Measurements from ENCODE around the gene ETV6.
"Not testable (repeated sequence)": the region's sequence is repeated elsewhere in the genome, so short reads cannot be mapped to it uniquely, and the experiment has no call there.

The ETV6 gene

DNA sequence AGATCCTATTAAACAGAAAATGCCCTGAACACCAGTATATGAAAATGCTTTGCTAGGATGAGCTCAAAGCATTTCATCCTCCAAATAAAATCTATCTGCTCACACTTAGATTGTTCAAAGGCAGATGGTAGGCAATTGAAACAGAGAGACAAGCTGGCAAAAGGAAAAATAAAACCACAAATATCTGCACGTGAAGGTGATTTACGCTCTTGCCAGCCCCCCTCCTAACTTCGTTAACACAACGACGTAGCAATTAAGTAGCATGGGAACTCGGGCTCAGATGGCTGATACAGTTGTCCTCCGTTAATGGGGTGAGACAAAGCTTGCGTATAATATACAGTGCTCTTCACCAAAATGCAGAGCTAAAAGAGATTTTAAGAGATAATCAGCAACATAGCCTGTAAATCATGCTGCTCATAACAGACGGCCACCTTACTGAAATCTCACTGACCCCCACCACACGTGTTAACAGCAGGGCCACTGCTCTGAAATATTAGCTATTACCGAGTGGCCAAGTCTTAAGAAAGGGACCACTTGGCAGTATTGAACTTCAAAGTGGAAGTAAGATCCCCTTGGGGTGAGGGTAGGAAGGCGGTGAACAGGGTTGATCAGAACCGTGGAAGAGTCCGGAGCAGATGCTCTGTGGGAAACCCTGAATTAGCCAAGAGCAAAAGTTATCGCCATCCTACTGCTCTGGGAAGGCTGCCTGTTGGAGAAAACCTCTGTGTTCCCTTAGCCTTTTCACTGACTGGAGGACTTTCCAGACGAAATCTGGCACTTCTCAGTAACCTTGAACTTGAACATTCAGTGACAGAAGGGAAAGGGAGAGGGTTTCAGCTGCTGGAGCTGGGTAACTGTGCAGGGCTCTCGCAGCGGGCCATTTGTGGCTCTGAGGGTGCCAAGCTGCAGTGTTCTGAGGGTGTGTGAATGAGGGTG is 23.1 kb downstream of the ETV6 start:
- DNase-seq, result no peak

DNA sequence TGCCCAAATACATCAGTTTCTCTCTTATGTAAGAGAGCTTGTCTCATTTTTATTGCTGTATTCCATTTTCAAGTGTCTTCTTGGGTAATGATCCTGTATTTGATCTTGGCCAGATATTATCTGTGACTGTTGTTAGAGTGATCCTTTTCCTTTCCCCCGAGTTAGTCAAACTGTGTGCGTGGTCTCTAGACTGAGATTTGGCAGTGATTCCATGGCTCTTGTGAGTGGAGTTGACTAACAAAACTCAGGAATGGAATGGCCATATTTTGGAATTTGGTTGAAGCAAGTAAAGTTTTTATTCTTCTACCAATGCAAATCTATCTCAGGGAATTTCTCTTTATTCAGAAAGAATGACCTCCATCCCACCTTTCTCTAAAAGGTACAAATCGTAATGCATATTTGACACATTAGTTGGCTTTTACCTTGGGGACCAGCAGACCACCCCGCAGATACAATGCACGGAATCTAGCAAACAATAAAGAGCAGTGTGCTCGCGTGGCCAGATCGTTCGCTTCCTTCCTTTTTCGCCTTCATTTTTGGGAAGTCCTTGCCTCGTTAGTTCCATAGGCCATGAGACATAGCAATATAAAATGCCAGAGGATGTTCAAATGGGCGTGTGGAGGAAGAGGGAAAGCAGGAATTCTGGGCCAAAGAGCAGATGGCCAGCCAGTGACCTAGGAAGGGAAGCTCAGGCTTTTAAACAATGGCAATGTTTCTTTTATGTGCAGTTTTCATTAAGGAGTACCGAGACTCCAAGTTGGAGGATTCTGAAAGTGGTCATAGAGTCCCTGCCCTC is 24.4 kb downstream of the ETV6 start:
- DNase-seq, result no peak

DNA sequence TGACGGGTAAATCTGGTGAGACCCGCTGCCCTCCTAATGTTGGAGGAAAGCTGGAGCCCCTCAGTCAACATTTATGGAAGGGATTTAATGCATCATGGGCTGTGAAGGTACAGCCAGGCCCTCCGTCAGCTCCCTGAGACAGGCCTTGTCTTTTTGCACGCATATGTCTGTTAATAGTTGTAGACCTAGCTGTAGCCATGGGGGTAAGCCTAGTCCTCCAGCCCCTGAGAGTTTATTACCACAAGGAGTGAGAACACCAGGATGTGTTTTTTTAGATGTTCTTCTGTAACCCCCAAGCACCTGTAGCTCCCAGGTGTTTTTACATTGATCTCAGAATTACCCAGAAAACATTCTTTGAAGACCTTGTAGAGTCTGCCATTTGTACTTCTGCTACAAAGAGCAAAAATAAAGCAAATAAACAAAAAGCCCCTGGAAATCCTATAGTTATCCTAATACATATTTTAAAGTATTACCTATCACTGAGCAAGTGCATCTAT is 25.5 kb downstream of the ETV6 start:
- no peak for DNase-seq

DNA sequence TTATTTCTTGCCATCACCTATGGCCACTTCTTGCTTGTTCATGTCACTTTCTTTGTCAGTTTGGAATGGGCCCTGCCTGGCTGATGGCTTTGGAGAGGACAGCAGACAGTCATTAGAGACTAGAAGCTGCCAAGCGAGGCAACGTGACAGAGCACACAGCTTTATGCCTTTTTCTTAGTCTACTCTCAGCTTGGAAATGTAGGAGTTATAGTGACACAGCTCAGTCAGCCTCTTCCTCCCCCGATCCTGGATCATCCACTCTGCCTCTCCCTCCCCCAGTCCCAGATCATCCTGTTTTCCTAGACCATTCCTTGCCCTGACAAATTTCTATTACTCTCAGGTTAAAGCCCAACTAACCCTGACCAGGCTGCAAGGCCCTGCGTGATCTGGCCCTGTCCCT is 26.6 kb downstream of the ETV6 start:
- DNase-seq, result no peak

DNA sequence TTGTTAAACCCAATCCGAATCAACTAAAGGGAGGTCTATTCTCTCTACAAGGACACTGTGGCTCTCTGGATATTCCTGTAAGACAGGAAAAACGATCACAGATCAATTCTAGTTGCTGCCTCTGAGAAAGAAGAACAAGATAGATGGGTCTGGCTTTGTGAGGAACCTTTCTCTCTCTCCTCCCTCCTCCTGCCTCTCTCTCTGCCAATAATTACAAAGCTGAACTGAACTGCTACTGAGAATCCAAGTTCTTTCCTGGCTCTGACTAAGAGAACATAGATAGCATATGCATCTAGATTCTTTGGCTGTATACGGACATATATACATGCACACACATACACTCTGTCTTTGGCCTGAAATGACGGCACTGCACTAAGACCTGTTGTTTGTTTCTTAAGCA is 27.6 kb downstream of the ETV6 start:
- no peak for DNase-seq

DNA sequence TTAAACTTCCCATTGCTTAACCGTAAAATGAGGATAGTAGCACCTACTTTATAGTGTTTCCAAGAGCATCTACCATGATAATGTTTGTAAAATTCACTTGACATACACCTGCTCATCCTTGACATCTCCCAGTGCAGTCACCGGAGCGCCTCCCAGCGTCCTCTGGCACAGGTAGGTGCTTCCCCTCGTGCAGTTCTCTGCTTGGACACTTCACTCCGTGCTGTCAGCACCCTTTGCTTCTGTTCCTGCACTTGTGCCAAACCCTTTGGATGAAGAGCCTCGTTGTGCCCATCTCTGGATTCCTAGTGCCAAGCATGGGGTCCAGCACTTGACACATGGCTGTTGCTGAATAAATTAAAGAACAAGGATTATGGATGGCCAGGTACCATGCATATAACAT is 28.3 kb downstream of the ETV6 start:
- no peak for DNase-seq

DNA sequence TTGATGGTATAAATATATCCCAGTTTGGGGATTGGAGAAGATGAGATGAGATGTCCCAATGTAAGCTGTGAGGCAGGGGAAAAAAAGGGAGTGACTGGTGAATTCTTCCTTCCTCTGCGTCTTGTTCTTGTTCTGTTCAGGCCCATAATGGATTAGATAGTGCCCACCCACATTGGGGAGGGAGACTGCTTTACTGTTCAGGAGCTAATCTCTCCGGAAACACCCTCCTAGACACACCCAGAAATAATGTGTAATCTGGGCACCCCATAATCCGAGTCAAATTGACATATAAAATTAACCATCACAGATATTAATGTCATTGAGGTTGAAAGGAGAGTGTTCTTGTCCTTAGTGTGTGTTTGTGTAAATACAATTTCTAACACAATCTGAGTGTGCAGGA is 29.3 kb downstream of the ETV6 start:
- no peak for DNase-seq

DNA sequence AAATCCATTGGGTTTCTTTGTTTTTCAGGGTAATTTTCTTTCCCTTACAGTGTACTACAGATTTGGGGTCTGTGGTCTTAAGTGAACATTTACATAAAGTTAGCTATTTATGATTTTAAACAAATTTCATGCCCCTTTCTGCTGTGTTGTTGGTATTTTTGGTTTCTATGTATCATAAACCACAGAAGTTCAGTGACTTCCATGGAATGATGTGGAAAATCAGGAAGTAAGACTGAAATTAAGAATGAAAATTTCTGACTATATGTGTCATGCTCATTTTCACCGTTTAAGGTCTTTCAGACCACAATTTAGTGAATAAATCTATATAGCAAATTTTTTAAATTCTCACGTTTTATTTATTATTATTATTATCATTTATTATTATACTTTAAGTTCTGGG is 31.7 kb downstream of the ETV6 start:
- DNase-seq, result no peak

DNA sequence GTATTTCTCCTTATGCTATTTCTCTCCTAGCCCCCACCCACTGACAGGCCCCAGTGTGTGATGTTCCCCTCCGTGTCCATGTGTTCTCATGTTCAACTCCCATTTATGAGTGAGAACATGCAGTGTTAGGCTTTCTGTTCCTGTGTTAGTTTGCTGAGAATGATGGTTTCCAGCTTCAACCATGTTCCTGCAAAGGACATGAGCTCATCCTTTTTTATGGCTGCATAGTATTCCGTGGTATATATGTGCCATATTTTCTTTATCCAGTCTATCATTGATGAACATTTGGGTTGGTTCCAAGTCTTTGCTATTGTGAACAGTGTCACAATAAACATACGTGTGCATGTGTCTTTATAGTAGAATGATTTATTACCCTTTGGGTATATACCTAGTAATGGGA is 32.2 kb downstream of the ETV6 start:
- not testable (repeated sequence) for DNase-seq

DNA sequence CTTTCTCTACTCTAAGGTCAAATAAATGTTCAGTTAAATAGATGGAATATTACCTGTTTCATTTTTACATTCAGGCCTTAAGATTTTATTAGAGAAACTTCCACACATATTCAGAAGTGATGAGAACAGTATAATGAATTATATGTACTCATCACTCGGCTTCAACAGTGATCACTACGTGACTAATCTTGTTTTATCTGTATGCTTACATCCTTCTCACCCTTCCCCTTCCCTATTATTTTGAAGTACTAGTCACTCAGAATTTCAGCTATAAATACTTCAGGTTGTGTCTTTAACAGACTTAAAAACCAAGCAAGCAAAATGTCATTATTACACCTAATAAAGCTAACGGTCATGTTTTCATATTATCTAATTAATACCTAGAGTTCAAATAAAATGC is 34.9 kb downstream of the ETV6 start:
- no peak for DNase-seq

DNA sequence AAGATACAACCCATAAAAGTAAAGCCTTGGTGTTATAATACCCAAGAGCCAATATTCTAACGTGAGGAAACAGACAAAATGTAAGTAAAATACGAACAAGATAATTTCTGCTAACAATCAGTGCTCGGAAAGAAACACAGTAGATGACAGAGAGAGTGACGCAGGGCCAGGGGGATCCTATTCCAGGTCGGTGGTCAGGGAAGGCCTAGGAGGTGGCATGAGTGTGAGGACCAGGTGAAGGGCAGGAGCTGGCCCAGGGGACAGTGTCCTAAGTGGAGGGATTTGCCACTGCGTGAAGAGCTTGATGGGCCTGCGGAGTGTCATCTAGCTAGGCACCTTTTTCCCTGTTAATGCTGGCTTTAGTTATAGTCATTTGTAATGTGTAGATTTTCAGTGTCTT is 35.3 kb downstream of the ETV6 start:
- no peak for DNase-seq

DNA sequence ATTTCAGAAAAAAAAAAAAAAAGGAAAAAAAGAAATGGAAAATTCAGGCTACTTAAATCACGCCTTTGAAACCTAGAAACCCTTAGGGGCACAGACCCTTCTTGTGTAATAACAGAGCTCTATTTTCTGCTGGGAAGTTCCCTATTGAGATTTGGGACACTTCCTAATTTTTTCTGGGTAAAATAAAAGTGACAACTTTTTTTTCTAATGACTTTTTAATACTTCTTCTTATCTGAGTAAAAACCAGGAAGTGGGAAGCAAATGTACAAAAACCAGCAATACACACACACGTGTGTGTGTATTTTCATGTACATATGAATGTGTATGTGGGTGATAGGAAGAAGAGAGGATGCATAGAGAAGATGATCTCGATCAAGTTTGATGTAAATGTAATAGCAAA is 35.8 kb downstream of the ETV6 start:
- no peak for DNase-seq

DNA sequence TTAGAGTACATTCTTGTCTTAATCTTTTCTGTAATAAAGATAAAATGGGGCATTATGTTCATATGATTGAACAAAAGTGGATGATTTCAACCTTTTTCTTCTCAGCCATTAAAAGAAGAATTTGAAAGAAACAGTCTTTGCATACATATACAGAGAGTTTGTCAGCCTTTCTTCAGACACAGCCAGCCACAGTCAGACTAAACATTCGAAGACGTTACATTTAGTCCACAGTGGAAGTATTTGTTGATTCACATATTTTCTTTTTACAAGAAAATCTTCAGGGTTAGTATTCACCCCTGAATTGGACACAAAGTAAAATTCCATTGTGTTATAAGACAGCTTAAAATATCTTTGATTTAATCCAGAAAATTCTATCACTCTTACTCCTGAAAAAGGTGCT is 36.2 kb downstream of the ETV6 start:
- no peak for DNase-seq

DNA sequence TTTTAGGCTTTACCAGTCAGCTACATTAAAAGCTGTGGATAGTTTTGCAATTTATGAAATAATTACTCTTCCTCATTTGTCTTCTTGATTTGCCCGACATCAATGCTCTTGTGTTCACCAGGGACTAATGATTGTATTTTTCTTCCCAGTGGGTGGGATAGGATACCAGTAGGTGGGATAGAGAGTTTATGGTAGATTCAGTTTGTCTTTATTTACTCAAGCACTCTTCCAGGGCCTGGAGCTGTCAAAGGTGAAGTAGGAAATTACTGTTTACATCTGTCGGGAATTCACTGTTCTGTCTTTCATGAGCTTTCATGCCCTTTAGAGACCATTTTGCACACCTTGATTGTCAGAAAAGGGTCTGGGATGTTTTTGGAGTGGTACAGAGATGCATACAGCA is 36.6 kb downstream of the ETV6 start:
- DNase-seq, result no peak

DNA sequence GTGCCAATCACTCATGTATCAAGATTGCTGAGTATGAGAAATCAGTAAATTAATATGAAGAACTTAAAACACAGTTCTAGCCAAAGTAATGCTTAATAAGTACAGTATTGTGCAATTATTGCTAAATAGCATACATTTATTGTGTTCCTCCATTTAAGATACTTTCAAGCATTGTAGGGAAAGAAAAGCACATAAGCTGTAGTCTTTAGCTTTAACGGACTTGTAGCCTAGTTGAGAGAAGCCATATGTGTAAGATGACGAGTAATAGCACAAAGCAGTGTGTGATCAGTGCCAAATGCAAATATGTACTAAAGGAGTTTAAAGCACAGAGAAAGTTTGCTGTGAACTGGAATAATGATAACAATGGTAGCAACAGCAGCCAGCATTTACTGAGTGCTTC is 38.1 kb downstream of the ETV6 start:
- DNase-seq, result no peak

DNA sequence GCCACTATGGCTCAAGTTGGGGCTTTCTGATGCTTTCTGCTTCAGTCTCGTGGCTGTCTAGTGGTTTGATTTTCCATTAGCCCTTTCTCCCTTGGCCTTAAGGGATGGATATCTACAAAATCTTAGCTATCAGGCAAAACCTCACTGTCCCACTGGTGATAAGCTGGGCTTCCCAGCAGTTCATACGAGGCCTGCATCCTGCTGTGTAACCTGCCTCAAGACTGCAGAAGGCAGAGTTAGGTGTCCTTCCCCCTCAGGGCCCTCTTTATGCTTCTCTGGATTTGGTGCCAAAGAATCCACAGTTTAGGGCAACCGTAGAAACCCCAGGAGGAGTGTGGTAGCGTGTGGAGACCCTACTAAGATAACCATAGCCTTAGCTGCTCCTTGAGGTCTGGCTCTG is 38.9 kb downstream of the ETV6 start:
- DNase-seq, result no peak

DNA sequence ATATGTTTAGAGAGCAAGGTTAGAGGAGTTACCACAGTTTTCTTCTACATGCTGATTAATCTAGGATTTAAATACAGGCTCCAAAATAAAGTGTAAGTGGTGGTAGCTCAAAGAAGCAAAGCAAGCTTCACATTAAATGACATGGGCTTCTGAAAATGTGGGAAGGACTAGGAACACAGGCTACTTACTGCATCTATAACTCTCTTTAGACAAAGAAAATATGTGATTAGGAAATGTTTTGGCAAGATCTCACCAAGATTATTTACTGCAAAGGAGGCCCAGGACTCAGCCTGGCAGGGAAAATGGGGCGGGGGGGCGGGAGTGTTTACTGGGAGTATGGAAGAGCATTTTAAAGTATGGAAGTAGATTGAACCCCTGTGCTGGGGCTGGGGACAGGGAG is 39.4 kb downstream of the ETV6 start:
- no peak for DNase-seq

DNA sequence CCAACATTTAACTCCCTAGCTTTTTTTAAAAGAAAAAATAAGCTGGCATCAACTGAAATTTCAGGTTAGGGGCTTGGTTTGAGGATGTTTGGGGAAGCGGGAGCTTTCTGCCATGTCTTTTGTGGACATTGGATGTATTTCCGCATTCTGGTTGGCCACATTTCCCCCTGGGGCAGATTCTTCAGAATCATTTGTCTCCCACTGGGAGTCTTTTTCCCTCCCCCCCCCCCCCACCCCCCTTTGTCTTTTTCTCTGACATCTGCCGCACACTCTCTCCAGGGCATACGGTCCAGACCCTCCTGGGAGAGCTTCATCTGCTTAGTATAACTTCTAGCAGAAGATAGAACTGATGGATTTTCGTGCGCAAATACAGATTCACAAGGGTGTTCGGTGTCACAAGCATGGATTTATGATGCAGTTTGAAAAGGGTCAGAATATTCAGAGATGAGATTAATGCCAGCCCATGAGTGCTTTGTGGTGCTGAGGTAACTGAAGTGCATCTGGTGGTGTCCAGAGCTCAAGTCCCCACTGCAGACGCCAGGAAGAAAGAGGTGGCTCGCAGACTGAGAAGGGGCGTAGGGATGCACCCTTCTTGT is 40.2 kb downstream of the ETV6 start:
- no peak for DNase-seq

DNA sequence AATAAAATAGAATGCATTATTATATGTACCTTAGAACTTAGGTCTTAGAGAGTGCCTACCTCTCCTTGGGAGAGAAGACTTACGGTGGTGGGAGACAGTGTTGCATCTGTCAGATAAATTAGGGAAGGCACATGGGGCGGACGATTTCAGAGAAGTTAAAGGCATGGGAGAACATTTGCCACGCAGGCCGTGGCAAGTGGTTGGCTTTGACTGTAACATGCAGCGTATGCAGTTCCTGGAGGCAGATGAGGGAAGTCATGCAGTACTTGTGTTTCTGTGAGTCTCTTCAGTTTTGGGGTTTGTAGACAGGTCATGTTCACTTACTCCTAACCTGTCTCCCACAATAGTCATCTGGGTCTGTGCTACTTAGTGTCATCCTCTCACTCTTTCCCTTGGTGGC is 43.6 kb downstream of the ETV6 start:
- DNase-seq, result no peak

DNA sequence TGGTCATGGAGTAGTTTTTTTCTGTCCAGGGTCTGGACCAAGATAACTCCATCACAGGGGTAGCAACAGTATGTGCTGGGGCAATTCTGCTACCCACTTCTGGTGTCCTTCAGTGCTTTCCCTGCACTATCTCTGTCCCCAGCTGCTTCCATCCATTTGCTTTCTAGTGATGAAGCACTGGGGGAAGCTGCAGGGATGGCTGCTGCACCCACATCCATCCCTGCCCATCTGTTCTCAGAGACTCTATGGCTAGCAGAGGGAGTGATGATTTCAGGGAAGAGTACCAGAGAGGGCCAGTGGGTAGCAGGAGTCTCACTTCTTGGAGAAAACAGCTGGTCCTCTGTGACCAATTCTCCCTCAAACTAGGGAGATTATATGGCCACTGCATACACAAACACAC is 44.1 kb downstream of the ETV6 start:
- no peak for DNase-seq

DNA sequence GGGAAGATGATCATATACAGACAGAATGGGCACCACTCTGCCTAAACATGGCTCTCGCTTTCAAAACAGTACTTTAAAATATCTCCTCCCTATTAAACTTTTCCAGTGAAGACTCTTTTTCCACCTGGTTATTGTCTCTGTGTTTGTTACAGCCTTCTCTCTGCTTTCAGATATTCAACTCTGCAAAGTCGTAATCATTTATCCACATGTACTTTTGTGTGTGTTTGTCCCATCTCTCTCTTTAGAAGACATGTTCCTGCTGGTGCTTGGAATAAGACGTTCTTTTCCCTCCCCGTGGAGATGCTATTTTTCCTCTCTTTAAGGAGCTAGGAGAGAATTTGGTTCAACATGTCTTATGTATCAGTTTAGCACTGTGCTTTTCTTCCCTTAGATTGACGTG is 45.1 kb downstream of the ETV6 start:
- no peak for DNase-seq

DNA sequence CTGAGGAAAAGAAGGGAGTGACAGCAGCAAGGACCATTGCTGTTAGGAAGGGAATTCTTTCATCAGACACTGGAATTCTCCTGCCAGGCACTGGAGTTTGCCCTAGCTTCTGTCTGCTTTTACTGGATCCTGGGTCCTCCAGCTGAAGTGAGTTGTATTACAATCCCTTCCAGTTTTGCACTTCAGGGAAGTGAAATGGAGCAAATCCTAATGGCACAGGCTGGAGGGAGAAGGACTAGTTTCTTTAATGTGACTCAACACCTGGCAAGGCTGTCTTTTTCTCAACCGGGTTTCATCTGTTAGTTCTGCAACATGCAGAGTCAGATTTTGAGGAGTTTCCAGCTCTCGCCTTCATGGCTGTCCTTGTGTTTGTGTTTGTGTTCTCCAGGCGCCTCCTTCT is 45.8 kb downstream of the ETV6 start:
- no peak for DNase-seq

DNA sequence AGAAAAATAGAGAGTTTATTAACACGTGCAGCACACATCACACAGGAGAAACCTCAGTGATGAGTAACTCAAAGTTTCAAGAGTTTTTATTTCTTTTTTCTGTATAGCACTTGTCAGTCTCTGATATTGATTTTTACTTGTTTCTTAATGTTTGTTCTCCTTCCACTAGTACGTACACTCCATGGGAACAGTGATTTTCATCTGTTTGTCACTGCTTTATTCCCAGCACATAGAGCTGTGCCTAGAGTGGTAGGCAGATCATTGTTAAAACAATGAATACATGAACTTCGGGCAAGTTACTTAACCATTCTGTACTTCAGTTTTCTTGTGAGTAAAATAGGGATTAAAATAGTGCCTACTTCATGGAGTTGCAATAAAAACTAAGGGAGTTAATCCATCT is 46.6 kb downstream of the ETV6 start:
- DNase-seq, result no peak

DNA sequence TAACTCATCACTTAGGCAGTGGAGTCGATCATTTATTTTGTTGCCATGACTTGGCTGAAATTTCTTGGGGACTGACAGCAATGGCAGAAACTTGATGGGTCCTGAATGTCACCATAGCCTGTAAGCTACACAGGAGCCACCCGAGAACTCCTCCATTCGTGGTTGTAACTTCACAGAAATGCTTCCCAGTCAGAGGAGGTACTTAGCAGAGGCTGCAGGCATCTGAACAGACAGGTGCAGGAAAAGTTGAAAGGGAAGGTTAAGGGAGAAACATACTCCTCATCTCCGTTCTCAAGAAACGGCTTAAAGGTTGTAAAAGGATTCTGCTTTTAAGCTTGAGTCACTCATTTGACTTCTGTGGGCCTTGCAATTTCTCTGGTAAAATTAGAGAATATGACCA is 47.7 kb downstream of the ETV6 start:
- no peak for DNase-seq

Measured in GF-D8 (cell line).